GM10266 (cell line): Measurements from ENCODE around the gene COL23A1.
A peak's percentile ranks its signal among the peaks of the same experiment; 100 is the strongest.

ENCODE experiments used
- DNase-seq: peaks from one replicate; pipeline ENCODE4 v3.0.0; 2012; ENCODE audit errors: extremely low spot score
- TF ChIP-seq, protein P1 (sequence below): IDR thresholded peaks from 2 replicates; pipeline ENCODE4 v1.5.1; 2012; ENCODE audit warnings: mild to moderate bottlenecking, low read depth; ENCODE audit not compliant: control insufficient read depth, insufficient read depth; ENCODE audit errors: missing control alignments

Gene COL23A1

DNA sequence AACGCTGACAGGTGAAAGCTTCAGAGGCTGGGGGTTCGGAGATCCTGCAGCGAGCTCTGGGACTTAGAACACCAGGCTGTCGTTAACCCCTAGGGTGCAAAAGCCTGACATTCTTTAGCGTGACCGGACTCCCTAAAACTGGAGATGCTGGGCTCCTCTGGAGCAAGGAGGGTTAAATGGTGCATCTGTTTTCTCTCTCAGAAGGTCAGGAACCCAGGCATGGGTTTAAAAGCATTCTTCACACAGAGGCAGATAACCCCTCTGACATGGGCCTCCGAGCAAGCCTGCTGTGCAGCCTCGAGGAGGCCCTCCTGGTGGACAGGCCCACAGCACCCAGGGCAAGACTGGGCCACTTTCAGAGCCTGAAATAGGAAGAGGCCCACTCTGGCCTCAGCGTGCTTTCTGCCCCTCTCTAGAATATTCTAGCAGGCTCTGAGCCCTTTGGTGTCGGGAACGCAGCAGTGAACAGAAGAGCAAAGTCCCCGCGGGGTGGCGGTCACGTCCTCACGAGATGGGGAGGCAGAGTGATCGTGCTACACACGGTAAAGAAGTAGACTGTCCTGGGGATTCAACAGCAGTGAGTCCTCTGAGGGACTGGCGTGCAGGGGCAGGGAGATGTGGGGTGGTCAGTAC is 124.8 kb downstream of the COL23A1 start:
- TF ChIP-seq, protein P1, sequence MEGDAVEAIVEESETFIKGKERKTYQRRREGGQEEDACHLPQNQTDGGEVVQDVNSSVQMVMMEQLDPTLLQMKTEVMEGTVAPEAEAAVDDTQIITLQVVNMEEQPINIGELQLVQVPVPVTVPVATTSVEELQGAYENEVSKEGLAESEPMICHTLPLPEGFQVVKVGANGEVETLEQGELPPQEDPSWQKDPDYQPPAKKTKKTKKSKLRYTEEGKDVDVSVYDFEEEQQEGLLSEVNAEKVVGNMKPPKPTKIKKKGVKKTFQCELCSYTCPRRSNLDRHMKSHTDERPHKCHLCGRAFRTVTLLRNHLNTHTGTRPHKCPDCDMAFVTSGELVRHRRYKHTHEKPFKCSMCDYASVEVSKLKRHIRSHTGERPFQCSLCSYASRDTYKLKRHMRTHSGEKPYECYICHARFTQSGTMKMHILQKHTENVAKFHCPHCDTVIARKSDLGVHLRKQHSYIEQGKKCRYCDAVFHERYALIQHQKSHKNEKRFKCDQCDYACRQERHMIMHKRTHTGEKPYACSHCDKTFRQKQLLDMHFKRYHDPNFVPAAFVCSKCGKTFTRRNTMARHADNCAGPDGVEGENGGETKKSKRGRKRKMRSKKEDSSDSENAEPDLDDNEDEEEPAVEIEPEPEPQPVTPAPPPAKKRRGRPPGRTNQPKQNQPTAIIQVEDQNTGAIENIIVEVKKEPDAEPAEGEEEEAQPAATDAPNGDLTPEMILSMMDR, result no peak
- no peak for DNase-seq

DNA sequence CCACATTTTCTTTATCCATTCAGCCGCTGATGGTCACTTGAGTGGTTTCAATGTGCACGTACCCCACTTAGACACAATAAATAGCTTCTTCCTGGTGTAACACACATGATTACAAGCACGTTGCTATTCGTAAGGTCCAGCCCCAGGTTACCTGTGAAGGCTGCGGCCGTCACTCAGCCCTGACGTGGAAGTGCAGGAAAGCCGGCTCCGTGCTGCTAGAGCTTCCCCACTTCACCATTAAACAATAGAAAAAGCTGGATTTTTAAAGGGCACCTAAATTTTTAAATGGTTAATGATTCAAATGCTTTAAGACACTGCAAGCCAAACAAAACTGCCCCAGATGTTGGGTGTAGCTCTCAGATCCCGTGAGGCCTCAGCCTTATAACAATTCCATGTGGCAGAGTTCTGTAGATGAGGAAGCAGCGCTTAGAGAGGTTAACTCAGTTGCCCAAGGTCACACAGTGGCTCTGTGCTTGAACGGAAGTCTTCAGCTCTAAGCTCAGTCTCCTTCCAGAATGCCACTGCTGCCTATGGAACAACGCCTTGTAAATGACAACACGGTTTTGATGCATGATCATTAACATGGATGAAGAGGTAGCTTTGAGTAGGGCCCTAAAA is 125.7 kb downstream of the COL23A1 start:
- no peak for DNase-seq

DNA sequence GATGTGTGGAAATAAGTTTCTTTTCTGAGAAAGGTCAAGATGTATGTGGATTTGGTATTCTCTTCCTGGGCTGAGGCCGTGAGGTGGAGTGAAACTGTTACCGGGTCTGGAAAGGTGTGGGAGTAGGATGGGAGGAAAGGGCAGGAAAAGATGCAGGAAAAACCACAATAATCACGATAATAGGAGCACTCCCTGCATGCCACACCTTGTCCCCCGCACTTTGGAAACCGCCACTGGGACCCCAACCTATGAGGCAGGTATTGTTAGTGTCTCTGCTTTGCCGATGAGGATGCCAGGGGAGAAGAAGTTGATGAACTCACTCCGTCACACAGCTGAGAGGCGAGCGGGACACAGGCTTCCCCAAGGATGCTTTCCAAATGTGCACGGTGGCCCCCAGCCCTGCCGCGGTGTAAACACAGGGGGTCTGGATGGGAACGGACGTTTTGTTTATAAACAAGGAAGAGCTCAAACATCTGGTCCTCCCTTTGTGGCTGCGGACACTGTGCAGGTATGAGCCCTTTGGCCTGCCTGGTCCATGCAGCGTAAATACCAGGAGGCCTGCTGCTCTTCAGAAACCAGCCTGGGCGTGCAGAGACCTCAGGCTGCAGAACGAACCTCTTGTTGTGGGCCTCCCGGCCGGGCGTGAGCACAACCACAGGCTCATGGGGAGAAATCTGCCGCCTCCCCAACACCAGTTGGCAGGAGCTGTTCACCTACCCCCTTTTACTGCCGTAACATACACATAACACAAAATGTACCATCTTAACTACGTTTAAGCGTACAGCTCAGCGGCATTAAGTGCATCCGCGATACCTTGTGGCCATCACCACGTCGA is 126.7 kb downstream of the COL23A1 start:
- TF ChIP-seq, protein P1, result no peak
- no peak for DNase-seq

More for the DNA sequence above, 125.7 kb downstream of the COL23A1 start:
- TF ChIP-seq, protein P1, result no peak

DNA sequence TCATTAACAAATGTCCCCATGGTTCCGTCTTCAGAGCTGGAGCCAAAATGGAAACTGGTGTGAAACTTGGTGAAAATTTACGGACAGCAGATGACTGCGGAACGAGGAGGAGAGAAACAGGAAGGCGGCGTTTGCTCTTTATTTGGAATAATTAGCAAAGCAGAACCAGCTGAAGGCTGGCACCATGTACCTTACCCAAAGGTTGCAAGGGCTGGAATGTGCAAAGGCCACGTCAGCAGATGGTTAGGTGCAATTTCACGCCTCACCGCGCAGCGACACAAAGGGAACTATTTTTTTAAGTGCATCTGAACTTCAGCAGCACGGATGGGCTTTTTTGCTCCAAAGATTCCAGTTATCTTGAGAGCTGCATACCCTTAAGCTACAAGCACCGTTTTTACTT is 127.4 kb downstream of the COL23A1 start:
- no peak for DNase-seq
- TF ChIP-seq, protein P1, result no peak

DNA sequence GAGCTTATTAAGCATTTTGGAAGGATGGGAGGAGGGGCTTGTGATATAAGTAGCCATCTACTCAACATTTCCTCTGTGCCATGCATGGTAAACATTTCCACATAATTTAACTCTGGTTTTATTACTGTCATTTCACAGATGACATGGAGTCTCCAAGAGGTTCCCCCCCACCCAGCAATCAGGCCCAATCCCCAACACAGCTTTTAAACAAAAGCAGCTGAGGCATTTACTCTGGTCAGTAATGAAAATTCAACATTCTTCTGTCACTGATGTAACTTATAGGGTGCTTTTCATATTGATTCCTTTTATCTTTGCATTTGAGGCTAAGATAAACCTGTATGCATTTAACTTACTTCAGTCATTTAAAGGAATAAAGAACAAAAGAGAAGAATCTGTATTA is 128.1 kb downstream of the COL23A1 start:
- TF ChIP-seq, protein P1, result no peak
- no peak for DNase-seq

DNA sequence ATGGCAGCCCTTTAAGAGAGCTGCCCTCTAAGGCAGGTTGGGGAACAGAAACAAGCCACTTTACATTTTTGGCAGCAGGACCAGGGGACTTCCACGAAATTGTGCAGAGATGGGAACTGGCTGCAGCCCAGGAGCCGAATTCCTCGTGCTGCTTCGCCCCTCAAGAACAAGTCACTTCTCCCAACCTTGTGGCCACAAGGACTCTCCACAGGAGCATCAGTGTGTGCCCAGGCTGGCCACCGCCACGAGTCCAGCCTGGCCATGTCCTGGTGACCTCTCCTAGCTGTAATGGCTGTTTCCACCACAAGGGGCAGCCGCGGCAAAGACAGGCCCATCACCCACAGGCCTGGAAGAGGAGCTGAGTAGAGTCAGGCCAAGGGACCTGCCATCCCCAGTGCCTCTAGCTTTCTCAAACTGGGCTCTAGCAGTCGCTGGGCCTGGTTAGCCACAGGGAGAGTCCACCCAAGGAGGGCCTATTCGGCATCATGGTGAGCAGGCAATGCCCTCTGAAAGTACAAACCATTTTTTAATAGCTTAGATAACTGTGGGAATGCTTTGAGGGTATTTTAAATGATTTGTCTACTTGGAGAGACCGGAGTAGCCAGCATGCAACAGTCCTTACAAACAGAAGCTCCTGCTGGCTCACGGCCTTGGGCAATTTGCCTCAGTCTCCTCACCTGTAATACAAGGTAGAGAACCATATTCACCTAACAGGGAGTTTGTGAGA is 129.0 kb downstream of the COL23A1 start:
- TF ChIP-seq, protein P1, result peak; percentile 72
- peak; percentile 57 for DNase-seq

DNA sequence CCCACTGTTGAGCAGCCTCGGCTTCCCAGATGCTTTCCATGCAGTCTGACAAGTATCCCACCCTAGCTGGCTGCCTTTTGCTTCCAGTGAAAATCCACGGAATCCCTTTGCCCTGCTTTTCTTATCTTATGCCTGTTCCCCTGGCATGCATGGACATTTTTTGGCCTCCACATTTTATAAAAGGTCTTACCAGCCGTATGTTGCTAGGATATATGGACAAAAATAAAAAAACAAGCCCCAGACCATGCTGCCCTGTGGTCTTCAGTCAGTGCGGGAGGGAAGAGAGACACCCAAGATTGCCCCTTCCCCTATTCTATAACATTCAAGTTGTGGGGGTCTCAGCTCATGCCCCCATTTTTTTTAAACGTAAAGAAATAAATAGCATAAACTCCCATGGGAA is 129.6 kb downstream of the COL23A1 start:
- no peak for DNase-seq
- TF ChIP-seq, protein P1, result no peak
